Measurements from ENCODE around the gene CLDN9. TPM values are rescaled to one million over a fixed set of nuclear protein-coding genes. Genes with fewer than 3 reads are reported as not detected.

CLDN9 gene
- total RNA-seq, 1 donor from 2014 or later: under 0.01 TPM

DNA sequence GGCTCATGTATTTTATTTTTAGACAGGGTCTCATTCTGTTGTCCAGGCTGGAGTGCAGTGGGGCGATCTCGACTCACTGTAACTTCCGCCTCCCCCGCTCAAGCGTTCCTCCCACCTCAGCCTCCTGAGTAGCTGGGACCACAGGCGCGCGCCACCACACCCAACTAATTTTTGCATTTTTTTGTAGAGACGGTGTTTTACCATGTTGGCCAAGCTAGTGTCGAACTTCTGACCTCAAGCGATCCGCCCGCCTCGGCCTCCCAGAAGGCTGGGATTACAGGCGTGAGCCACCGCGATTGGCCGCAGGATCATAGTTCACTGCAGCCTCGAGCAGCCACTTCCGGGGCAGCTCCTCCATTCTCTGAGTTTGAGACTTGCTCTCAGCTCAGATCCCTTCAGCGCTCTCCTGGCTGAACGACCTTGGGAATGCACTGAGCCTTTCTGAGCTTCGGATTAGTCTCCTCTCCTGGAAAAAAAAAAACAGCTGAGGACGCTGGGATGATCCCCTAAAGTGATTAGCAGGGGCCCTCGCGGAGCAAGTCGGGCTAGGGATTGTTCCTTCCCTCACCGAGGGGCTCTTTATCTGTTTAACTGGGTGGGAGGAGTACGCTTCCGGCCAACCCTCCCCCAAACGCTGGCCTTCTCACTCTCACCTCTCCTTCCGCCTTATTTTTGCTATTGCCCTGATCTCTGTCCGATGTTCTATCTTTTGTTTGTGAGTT lies 31.4 kb upstream of the CLDN9 start:
- no peak for TF ChIP-seq CTCF (IDR thresholded peaks at IDR 0.05; ENCODE audit: insufficient read depth, low read length, severe bottlenecking)
- no peak for FAIRE-seq
- no peaks in the 10 kb centered on the region for H3K27me3 ChIP-seq (ENCODE audit: control insufficient read depth, insufficient read depth, low read length)
- no peak for DNase-seq (ENCODE audit: low read depth)
- H3K4me3 ChIP-seq (ENCODE audit: low read depth, low read length): no peak overlapping the region
- H3K36me3 ChIP-seq (ENCODE audit: control insufficient read depth, insufficient read depth, low read length): no peaks in the 10 kb centered on the region

GRCh38 chr16:2981899-2982250 lies 30.8 kb upstream of the CLDN9 start:
- no peak overlapping the region for H3K4me3 ChIP-seq (ENCODE audit: low read depth, low read length)
- DNase-seq (ENCODE audit: low read depth) (no peak), FAIRE-seq (no peak)
- peaks cover 1% of the 10 kb centered on the region for H3K27me3 ChIP-seq (ENCODE audit: control insufficient read depth, insufficient read depth, low read length)
- no peaks in the 10 kb centered on the region for H3K36me3 ChIP-seq (ENCODE audit: control insufficient read depth, insufficient read depth, low read length)
- no peak for TF ChIP-seq CTCF (IDR thresholded peaks at IDR 0.05; ENCODE audit: insufficient read depth, low read length, severe bottlenecking)

GRCh38 chr16:2982402-2982801 lies 30.3 kb upstream of the CLDN9 start:
- DNase-seq (ENCODE audit: low read depth) (no peak), FAIRE-seq (no peak)
- Histone ChIP-seq H3K4me3 (ENCODE audit: low read depth, low read length) (no peak overlapping the region), H3K27me3 (ENCODE audit: control insufficient read depth, insufficient read depth, low read length) (peaks cover 2% of the 10 kb centered on the region), H3K36me3 (ENCODE audit: control insufficient read depth, insufficient read depth, low read length) (no peaks in the 10 kb centered on the region)
- TF ChIP-seq CTCF (IDR thresholded peaks at IDR 0.05; ENCODE audit: insufficient read depth, low read length, severe bottlenecking): no peak

- FAIRE-seq: no peak
- Histone ChIP-seq H3K4me3 (ENCODE audit: low read depth, low read length) (peak overlapping the region; percentile 18), H3K36me3 (ENCODE audit: control insufficient read depth, insufficient read depth, low read length) (no peaks in the 10 kb centered on the region), H3K27me3 (ENCODE audit: control insufficient read depth, insufficient read depth, low read length) (peaks cover 2% of the 10 kb centered on the region)
- peak; percentile 81 for TF ChIP-seq CTCF (IDR thresholded peaks at IDR 0.05; ENCODE audit: insufficient read depth, low read length, severe bottlenecking)
- peak; percentile 67 for DNase-seq (ENCODE audit: low read depth)
Observed at GRCh38 chr16:2983706-2984136, 29.0 kb upstream of the CLDN9 start.

GRCh38 chr16:2985462-2985861 lies 27.3 kb upstream of the CLDN9 start:
- no peak for FAIRE-seq
- no peak for DNase-seq (ENCODE audit: low read depth)
- TF ChIP-seq CTCF (IDR thresholded peaks at IDR 0.05; ENCODE audit: insufficient read depth, low read length, severe bottlenecking): no peak
- H3K27me3 ChIP-seq (ENCODE audit: control insufficient read depth, insufficient read depth, low read length): peaks cover 7% of the 10 kb centered on the region
- no peak overlapping the region for H3K4me3 ChIP-seq (ENCODE audit: low read depth, low read length)
- H3K36me3 ChIP-seq (ENCODE audit: control insufficient read depth, insufficient read depth, low read length): no peaks in the 10 kb centered on the region

GRCh38 chr16:2985893-2986355 lies 26.8 kb upstream of the CLDN9 start:
- Histone ChIP-seq H3K4me3 (ENCODE audit: low read depth, low read length) (no peak overlapping the region), H3K36me3 (ENCODE audit: control insufficient read depth, insufficient read depth, low read length) (no peaks in the 10 kb centered on the region), H3K27me3 (ENCODE audit: control insufficient read depth, insufficient read depth, low read length) (peaks cover 7% of the 10 kb centered on the region)
- no peak for TF ChIP-seq CTCF (IDR thresholded peaks at IDR 0.05; ENCODE audit: insufficient read depth, low read length, severe bottlenecking)
- DNase-seq (ENCODE audit: low read depth) (no peak), FAIRE-seq (no peak)
